Activated CD8-positive, alpha-beta memory T cell treated with anti-CD3 and anti-CD28 coated beads, Interleukin-2, amount 50 U/mL, for 4 hours (primary cell): ENCODE results near the gene VAV2.

Source experiments
- DNase-seq: peaks from one replicate; pipeline ENCODE4 v3.0.0-alpha.2; 2020

Gene VAV2

DNA sequence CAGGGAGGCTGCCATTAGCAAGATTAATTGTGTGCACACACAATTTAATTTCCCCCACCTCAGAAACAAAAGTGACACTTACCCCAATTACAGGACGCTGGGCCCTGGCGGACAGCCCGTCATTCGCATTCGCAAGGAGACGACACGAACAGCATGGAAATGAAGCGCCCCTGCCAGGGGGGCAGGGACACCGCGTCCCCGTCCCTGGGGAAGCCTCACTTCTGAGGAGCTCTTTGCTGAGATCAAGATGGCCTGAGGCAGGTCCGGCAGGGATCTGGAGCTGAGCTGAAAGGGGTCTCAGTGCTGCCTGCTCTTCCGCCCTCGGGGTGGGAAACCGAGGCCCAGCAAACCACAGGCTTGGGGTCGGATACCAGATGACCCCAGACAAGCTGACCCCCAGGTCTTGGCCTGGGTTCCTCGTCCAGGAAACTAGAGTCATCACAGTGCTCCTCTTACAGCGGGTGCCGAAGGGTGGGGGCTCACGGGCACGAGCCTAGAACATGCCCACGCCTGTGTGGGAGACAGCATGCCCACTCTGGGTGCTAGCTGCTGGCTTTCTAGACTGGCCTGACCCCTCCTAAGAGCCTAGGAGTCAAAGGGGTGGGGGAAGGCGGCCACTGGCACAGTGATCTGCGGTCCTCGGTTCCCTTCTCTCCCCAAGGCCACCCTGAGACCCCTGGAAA, 103.2 kb downstream of the VAV2 start:
- no peak for DNase-seq

DNA sequence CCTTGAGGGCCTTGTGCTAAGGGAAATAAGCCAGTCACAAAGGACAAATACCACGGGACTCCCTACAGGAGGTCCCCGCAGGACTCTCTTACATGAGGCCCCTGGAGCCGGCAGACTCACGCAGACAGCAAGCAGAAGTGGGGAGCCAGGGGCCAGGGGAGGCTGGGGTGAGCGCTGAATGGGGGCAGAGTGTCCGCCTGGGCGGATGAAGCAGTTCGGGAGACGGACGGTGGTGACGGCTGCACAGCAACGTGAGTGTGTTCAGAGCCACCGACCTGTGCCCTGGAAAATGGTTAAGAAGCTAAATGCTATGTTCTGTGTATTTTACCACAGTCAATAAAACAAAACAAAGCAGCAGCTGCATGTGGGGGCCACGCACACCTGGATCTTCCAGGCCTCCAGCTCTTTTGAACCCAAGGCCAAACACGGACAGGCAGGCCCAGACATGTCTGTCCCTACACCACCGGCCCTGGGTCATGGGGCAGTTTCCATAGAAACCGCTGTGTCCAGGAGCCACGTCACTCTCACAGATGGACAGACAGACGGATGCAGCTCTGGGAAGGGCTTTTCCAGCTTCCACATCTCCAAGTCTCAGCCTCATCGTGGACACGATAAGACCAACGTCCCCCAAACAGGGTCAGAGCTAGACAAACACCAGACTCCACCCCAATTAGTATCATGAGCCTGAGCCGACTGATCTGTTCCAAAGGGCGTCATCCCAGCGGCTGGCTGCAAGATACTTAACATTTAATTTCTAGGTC, 103.9 kb downstream of the VAV2 start:
- DNase-seq, result no peak

- no peak for DNase-seq
Measured at GRCh38 chr9:133887540-133888047, 104.5 kb downstream of the VAV2 start.

DNA sequence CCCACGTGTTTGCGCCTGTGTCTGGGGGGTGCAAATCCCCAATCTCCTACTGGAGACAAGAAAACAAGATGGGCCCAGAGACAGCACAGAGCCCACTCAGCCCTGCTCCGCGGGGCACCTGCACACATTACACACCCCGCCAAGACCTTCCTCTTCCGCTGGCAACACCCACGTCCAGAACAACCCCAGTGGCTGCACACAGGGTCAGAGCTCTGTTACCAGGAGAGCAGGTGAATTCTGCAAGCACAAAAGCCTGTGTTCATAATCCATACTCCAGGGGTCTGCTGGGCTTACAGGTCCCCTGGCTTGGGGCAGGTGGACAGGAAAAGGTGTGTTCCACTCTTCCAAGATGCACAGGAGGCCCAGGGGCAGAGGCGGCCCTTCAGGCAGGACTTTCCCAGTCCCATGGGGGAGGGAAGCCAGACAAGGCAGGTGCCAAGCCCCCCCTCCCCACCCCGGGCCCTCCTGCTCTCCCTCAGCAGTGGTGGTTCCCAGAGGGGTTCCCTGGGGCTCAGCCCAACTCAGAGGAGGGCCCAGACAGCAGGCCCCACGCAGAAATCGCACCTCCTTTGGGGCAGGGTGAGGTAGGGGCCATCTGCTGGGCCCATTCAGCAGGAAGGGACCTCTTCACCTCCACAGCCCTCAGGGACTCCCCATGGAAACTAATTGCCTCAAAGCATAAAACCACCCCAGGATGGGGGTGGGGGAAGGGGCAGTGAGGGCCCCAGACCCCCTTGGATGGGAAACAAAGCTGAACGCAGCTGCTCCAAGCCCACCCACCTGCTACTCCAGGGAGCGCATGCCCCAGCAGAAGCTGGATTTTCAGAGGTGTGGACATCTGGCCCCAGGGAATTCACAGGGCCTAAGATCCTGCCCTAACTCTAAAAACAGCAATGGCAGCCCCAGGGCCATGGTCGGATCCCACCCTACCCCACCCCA, 105.3 kb downstream of the VAV2 start:
- DNase-seq, result no peak

GRCh38 chr9:133884907-133885744, 107.0 kb downstream of the VAV2 start:
- no peak for DNase-seq

- DNase-seq, result no peak
Measured at GRCh38 chr9:133882849-133883755, 109.0 kb downstream of the VAV2 start.

GRCh38 chr9:133881671-133882381, 110.3 kb downstream of the VAV2 start:
- no peak for DNase-seq

DNA sequence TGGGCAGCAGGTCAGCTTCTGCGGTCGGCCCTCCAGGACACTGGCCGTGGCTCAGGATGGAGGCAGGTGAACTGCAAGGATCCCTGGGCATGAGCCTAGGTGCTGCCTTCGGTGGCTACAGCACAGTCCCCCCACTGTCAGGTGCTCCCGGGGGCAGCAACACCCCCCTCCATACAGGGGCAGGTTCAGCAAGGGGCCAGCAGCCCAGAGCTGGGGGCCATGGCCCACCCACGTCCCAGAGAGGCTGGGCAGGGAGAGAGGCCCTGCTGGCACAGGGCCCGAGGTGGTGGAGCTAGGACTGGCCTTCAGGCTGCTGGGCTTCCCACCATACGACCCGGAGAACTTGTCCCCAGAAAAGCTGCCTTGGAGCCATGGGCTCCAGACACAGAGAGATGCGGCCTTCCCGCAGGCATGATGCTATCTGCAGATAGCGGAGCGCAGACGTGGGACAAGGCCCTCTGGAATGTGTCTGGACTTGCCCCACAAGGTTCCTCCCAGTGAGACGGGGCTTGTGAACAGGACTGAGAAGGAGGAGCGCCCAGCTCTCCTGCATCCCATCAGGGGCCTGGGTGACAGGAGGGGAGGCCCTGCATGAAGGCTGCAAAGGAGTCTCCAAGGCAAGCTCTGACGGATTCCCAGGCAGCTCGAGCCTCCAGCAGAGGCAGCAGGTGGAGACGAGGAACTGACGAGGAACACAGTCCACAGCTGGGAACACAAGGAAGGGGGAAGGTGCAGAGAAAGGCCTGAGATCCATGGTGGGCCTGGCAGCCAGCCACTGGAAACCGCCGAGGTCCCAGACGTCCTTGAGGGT, 111.1 kb downstream of the VAV2 start:
- no peak for DNase-seq

DNA sequence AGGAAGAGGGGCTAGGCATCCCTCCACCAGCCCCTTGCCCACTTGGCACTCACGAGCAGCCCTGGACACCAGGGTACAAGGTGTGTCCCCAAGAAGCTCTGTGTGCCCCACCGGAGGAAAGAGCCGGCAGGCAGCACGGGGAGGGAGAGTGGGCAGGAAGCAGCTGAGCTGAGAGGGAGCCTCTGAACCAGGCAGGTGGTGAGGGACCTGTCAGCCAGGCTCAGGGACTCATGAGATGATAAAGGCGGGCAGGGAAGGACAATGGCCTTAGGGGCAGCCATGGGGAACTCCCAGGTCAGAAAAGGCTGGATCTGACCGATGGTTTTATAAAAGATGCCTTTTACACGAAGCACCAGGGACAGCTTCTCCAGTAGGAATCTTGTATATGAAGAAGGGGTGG, 112.0 kb downstream of the VAV2 start:
- no peak for DNase-seq

GRCh38 chr9:133879615-133880014, 112.5 kb downstream of the VAV2 start:
- no peak for DNase-seq

DNA sequence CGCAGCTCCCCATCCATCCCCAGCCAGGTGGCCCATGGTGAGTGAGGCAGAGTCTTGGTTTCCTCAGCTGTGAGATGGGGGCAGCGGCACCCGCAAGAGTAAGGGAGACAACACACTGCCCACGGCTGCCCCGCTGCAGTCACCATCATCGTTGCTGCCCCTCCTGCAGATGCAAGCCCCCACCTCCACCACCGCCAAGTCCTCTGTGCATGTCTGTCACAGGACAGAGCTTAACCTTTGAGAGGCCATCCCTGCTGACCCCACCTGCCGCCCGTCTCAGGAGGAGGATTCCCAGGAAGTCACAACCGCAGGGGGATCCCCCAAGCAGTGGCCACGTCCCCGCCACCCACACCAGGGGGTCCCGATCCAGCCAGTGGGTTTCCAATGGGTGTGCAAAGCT, 113.7 kb downstream of the VAV2 start:
- no peak for DNase-seq

- DNase-seq, result no peak
Measured at GRCh38 chr9:133877967-133878366, 114.2 kb downstream of the VAV2 start.

- no peak for DNase-seq
Measured at GRCh38 chr9:133877327-133877726, 114.8 kb downstream of the VAV2 start.

DNA sequence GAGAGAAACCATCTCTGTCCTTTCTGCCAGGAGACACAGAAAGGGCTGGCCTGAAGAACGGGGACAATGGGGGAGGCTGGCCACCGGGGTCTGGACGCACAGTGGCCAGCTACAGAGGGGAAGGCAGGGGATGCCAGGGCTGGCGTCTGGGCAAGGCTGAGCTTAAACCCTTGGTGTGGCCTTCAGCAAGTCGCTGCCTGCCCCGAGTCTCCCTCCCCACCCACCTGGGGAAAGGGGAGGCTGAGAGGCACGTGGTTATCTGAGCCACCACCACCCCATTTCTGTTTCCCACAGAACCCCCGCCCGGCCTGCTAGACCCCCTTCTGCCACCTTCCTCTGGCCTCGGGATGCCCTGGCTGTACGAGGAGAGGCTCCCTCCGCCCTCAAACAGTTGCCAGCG, 115.3 kb downstream of the VAV2 start:
- DNase-seq, result no peak

- DNase-seq, result no peak
Measured at GRCh38 chr9:133876144-133876543, 116.0 kb downstream of the VAV2 start.

- DNase-seq, result no peak
Measured at GRCh38 chr9:133875131-133875530, 117.0 kb downstream of the VAV2 start.

GRCh38 chr9:133874659-133875058, 117.5 kb downstream of the VAV2 start:
- DNase-seq, result no peak

DNA sequence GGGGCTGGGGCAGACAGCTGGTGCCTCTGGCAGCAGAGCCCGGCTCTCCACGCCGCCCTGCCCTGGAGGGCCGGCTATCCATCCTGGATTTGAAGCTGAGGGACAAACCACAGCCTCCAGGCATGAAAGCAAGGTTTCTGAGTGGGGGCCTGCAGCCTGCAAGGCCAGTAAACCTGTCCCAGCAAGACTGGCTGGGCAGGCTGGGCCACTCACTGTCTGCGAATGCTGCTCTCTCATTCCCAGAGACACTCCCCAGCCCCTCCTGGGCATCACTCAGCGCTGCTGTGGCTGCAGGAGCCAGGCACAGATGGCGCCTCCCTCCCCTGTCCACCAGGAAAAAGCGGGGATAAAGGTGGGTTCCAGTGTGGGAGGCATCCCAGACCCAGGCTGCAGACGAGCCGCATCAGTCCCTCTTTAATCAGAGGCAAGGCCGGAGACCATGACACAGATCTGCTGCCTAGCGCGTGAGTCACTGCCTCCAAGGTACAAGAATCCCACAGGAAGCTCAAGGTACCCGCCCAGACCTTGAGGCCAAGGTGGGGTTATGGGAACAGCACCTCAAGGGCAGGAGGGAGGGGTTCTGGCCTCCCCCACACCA, 118.0 kb downstream of the VAV2 start:
- DNase-seq, result no peak

- no peak for DNase-seq
Measured at GRCh38 chr9:133873461-133873891, 118.6 kb downstream of the VAV2 start.
